Keratinocyte (primary cell): ENCODE data around the gene NASP. TPM values are rescaled to one million over a fixed set of nuclear protein-coding genes. Genes with fewer than 3 reads are reported as not detected.

ENCODE experiments used
- DNase-seq: peaks from one replicate; pipeline ENCODE4 v3.0.0-alpha.2; 2011; ENCODE audit warnings: low read depth, missing footprints, low spot score
- FAIRE-seq: peaks from 2 replicates; lab custom pipeline; 2011; peaks lifted over from hg19 to GRCh38; lab: Jason Lieb, UNC
- H2AFZ ChIP-seq: 2 replicates; pipeline ENCODE4 v1.6.0; 2012; ENCODE audit warnings: low read length, control low read depth, inconsistent platforms; ENCODE audit not compliant: control insufficient read depth
- H3K27ac ChIP-seq: 2 replicates; pipeline ENCODE4 v1.5.1; 2011; ENCODE audit warnings: low read length; ENCODE audit not compliant: control insufficient read depth, insufficient read depth
- H3K27me3 ChIP-seq: 3 replicates; pipeline ENCODE4 v1.6.0; 2011; ENCODE audit warnings: low read length; ENCODE audit not compliant: control insufficient read depth, insufficient read depth; ENCODE audit errors: extremely low read depth
- H3K36me3 ChIP-seq, 2 experiments: 2 replicates in 1 of 2; 3 replicates in 1 of 2; pipeline ENCODE4 v1.5.1; 2011; ENCODE audit warnings: low read length in 2 of 2, mild to moderate bottlenecking in 1 of 2; ENCODE audit not compliant: control insufficient read depth in 2 of 2, insufficient read depth in 2 of 2; ENCODE audit errors: extremely low read depth in 1 of 2
- H3K4me1 ChIP-seq: 3 replicates; pipeline ENCODE4 v1.5.1; 2011; ENCODE audit warnings: low read length; ENCODE audit not compliant: control insufficient read depth, insufficient read depth; ENCODE audit errors: extremely low read depth
- H3K4me2 ChIP-seq: 3 replicates; pipeline ENCODE4 v1.6.0; 2011; ENCODE audit warnings: low read depth, low read length; ENCODE audit not compliant: control insufficient read depth, insufficient read depth; ENCODE audit errors: extremely low read depth
- H3K4me3 ChIP-seq, 3 experiments: fragments of 200-600 bp in 1 of 3; sonication (generic) in 1 of 3; 2 replicates in 2 of 3; 3 replicates in 1 of 3; pipeline ENCODE4 v1.5.1; 2011 to 2016; ENCODE audit warnings: low read length in 3 of 3, mild to moderate bottlenecking in 3 of 3, control low read depth in 2 of 3, inconsistent platforms in 1 of 3, low read depth in 1 of 3, mixed read lengths in 1 of 3, mixed run types in 1 of 3, moderate library complexity in 1 of 3; ENCODE audit not compliant: control insufficient read depth in 2 of 3, insufficient read depth in 2 of 3; ENCODE audit errors: extremely low read depth in 1 of 3
- H3K79me2 ChIP-seq: 2 replicates; pipeline ENCODE4 v1.6.0; 2012; ENCODE audit warnings: low read length; ENCODE audit not compliant: control insufficient read depth, insufficient read depth
- H3K9ac ChIP-seq: 3 replicates; pipeline ENCODE4 v1.6.0; 2011; ENCODE audit warnings: low read length; ENCODE audit not compliant: control insufficient read depth, insufficient read depth; ENCODE audit errors: extremely low read depth
- H3K9me1 ChIP-seq: 3 replicates; pipeline ENCODE4 v1.6.0; 2011; ENCODE audit warnings: low read length; ENCODE audit not compliant: control insufficient read depth, insufficient read depth; ENCODE audit errors: extremely low read depth
- H3K9me3 ChIP-seq: 2 replicates; pipeline ENCODE4 v1.5.1; 2012; ENCODE audit warnings: low read depth, low read length; ENCODE audit not compliant: control insufficient read depth
- H4K20me1 ChIP-seq: 3 replicates; pipeline ENCODE4 v1.6.0; 2011; ENCODE audit warnings: low read length; ENCODE audit not compliant: control insufficient read depth, insufficient read depth; ENCODE audit errors: extremely low read depth
- EZH2 ChIP-seq: IDR thresholded peaks from one replicate; pipeline ENCODE4 v1.6.1; 2012; ENCODE audit warnings: inconsistent platforms, mild to moderate bottlenecking, low read length, moderate library complexity
- dilution Hi-C: fragments of 300-500 bp; cut with MboI; formaldehyde crosslinking; loops from one replicate; pipeline ENCODE4 v1.7.0; 2020; ENCODE audit warnings: low sequenced_read_pairs; ENCODE audit not compliant: extremely low pct_ligation_motif_present
- polyA plus RNA-seq, 5 experiments: library from polyadenylated mRNA; depleted of rRNA in 3 of 5; stranded (reverse) in 3 of 5; stranded (forward) in 1 of 5; unstranded in 1 of 5; fragments of >200 nt; gene quantifications; 1 replicate in 1 of 5; 2 replicates in 3 of 5; 3 replicates in 1 of 5; pipeline versions ENCODE4 v1.2.1 to v1.2.3, GENCODE V29; 2011 to 2012; ENCODE audit warnings: missing spikeins in 2 of 5, low read depth in 1 of 5, low replicate concordance in 1 of 5
- TF ChIP-seq, protein P1 (sequence below), 3 experiments: IDR thresholded peaks in 1 of 3; conservative IDR thresholded peaks in 1 of 3; optimal IDR thresholded peaks in 1 of 3; 2 replicates in 2 of 3; 3 replicates in 1 of 3; pipeline versions ENCODE3 to v1.5.1; 2011; ENCODE audit warnings: low read length in 3 of 3, mild to moderate bottlenecking in 3 of 3, moderate library complexity in 2 of 3, control low read depth in 1 of 3, inconsistent platforms in 1 of 3; ENCODE audit not compliant: insufficient read depth in 2 of 3; ENCODE audit errors: extremely low read depth in 1 of 3

NASP gene
- polyA plus RNA-seq, 1 donor (not counting 4 experiments of a cell fraction or from before 2014, with no cell fraction given): 61.7 TPM

DNA sequence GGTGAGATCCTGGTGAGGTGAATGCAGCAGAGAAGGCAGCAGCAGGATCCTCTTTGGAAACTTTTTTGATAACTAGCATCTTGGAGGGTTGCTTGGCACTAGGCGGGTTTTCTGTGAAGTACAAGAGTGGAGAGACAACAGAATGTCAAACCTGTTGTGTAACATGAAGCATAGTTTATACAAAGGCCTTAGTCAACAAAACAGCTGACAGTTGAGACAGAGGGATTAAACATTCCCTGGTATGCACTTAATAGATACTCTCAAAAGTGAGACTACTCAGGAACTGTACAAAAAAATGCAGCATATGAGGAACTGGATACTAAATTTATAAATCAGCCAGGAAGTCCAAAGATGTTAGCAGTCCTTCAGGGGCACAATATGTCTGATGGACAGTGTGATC is 56.5 kb downstream of the NASP start:
- Histone ChIP-seq H3K27ac (no peak overlapping the region), H3K4me2 (no peak overlapping the region), H3K27me3 (no peaks in the 10 kb centered on the region), H2AFZ (no peak overlapping the region), H3K9ac (no peak overlapping the region), H3K9me1 (no peaks in the 10 kb centered on the region), H3K79me2 (no peaks in the 10 kb centered on the region), H3K4me1 (no peaks in the 10 kb centered on the region), H3K9me3 (no peaks in the 10 kb centered on the region), H4K20me1 (no peaks in the 10 kb centered on the region), H3K36me3 (peaks cover 15 to 52% of the 10 kb centered on the region in 2 experiments), H3K4me3 (no peak overlapping the region)
- dilution Hi-C loops: no loop called here
- TF ChIP-seq EZH2: no peak
- TF ChIP-seq, protein P1, sequence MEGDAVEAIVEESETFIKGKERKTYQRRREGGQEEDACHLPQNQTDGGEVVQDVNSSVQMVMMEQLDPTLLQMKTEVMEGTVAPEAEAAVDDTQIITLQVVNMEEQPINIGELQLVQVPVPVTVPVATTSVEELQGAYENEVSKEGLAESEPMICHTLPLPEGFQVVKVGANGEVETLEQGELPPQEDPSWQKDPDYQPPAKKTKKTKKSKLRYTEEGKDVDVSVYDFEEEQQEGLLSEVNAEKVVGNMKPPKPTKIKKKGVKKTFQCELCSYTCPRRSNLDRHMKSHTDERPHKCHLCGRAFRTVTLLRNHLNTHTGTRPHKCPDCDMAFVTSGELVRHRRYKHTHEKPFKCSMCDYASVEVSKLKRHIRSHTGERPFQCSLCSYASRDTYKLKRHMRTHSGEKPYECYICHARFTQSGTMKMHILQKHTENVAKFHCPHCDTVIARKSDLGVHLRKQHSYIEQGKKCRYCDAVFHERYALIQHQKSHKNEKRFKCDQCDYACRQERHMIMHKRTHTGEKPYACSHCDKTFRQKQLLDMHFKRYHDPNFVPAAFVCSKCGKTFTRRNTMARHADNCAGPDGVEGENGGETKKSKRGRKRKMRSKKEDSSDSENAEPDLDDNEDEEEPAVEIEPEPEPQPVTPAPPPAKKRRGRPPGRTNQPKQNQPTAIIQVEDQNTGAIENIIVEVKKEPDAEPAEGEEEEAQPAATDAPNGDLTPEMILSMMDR (optimal IDR thresholded peaks at IDR 0.05 in 1 of 3, IDR thresholded peaks at IDR 0.05 in 1 of 3, conservative IDR thresholded peaks at IDR 0.05 in 1 of 3; ENCODE audit: extremely low read depth in 1 of 3, insufficient read depth in 2 of 3, low read length in 3 of 3): no peak
- DNase-seq (no peak), FAIRE-seq (no peak)

DNA sequence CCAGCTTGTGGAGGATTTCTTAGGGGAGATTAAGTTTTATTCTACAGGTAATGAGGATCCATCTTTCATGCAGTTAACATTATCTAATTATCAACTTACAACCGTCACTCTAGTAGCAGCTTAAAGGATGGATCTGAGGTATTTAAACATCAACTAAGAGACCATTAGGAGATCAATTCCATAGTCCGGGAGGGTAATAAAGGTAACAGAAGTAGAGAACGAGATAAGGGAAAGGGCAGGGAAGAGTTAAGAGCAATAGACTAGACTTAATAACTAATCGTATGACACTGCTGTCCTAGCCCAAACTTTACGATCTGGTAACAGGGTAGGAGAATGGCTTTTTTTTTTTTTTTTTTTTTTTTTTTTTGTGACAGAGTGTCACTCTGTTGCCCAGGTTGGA is 59.5 kb downstream of the NASP start:
- H4K20me1 ChIP-seq: no peaks in the 10 kb centered on the region
- dilution Hi-C loops: no loop called here
- DNase-seq (no peak), FAIRE-seq (no peak)
- no peak for TF ChIP-seq EZH2
- TF ChIP-seq, protein P1 (optimal IDR thresholded peaks at IDR 0.05 in 1 of 3, IDR thresholded peaks at IDR 0.05 in 1 of 3, conservative IDR thresholded peaks at IDR 0.05 in 1 of 3; ENCODE audit: extremely low read depth in 1 of 3, insufficient read depth in 2 of 3, low read length in 3 of 3): no peak
- peaks cover 18 to 40% of the 10 kb centered on the region in 2 experiments for H3K36me3 ChIP-seq
- no peak overlapping the region for H3K4me3 ChIP-seq
- H3K9me1 ChIP-seq: no peaks in the 10 kb centered on the region
- H3K9me3 ChIP-seq: no peaks in the 10 kb centered on the region
- H3K4me1 ChIP-seq: no peaks in the 10 kb centered on the region
- H3K79me2 ChIP-seq: peaks cover 4% of the 10 kb centered on the region
- H3K9ac ChIP-seq: no peak overlapping the region
- H3K27me3 ChIP-seq: no peaks in the 10 kb centered on the region
- H2AFZ ChIP-seq: no peak overlapping the region
- H3K4me2 ChIP-seq: no peak overlapping the region
- no peak overlapping the region for H3K27ac ChIP-seq
